Measurements from ENCODE around the gene PLOD2.

DNA sequence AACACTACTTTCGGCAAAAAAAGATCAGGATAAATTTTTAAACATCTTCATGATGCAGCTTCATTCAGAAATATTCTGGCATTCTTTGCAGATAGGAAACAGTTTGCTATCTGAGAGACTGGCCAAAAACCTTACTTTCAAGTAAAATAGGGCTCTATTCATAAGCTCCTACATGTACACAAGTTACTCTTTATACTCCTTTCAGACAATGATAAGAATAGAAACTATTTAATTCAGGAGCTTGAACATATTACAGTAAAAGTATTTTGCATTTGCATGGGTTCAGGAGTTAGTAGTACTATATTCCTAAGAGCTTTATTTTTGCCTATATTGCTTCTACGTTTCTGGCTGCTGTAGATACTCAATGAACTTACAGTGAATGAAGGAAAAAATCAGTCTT, 70.5 kb downstream of the PLOD2 start:
- TF ChIP-seq CTCF (IDR thresholded peaks at IDR 0.05): no peak
- no peak for TF ChIP-seq TEAD4 (CRISPR knock-in tag; IDR thresholded peaks at IDR 0.05)
- TF ChIP-seq TP53 (CRISPR knock-in tag; IDR thresholded peaks at IDR 0.05): no peak
- TF ChIP-seq, protein P1, sequence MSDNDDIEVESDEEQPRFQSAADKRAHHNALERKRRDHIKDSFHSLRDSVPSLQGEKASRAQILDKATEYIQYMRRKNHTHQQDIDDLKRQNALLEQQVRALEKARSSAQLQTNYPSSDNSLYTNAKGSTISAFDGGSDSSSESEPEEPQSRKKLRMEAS (CRISPR knock-in tag; IDR thresholded peaks at IDR 0.05): no peak
- no peak for TF ChIP-seq JUN (CRISPR knock-in tag; IDR thresholded peaks at IDR 0.05)
- no peak for TF ChIP-seq CREM (CRISPR knock-in tag; IDR thresholded peaks at IDR 0.05)
- no peak for TF ChIP-seq E2F5 (CRISPR knock-in tag; IDR thresholded peaks at IDR 0.05)
- TF ChIP-seq, protein P2, sequence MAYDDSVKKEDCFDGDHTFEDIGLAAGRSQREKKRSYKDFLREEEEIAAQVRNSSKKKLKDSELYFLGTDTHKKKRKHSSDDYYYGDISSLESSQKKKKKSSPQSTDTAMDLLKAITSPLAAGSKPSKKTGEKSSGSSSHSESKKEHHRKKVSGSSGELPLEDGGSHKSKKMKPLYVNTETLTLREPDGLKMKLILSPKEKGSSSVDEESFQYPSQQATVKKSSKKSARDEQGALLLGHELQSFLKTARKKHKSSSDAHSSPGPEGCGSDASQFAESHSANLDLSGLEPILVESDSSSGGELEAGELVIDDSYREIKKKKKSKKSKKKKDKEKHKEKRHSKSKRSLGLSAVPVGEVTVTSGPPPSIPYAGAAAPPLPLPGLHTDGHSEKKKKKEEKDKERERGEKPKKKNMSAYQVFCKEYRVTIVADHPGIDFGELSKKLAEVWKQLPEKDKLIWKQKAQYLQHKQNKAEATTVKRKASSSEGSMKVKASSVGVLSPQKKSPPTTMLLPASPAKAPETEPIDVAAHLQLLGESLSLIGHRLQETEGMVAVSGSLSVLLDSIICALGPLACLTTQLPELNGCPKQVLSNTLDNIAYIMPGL (CRISPR knock-in tag; IDR thresholded peaks at IDR 0.05): no peak
- TF ChIP-seq, protein P3, sequence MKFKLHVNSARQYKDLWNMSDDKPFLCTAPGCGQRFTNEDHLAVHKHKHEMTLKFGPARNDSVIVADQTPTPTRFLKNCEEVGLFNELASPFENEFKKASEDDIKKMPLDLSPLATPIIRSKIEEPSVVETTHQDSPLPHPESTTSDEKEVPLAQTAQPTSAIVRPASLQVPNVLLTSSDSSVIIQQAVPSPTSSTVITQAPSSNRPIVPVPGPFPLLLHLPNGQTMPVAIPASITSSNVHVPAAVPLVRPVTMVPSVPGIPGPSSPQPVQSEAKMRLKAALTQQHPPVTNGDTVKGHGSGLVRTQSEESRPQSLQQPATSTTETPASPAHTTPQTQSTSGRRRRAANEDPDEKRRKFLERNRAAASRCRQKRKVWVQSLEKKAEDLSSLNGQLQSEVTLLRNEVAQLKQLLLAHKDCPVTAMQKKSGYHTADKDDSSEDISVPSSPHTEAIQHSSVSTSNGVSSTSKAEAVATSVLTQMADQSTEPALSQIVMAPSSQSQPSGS (CRISPR knock-in tag; IDR thresholded peaks at IDR 0.05; ENCODE audit: borderline replicate concordance, low read depth): no peak
- TF ChIP-seq ZNF423 (CRISPR knock-in tag; IDR thresholded peaks at IDR 0.05): no peak
- no peak for TF ChIP-seq IRF2 (CRISPR knock-in tag; IDR thresholded peaks at IDR 0.05; ENCODE audit: borderline replicate concordance, low read depth)
